Measurements from ENCODE around the gene SH3PXD2A.

- TF ChIP-seq POLR2AphosphoS5 (IDR thresholded peaks at IDR 0.05; ENCODE audit: low read depth, low read length) = no peak
- no peak for TF ChIP-seq POLR2A (IDR thresholded peaks at IDR 0.05; ENCODE audit: low read depth, low read length)
- TF ChIP-seq TAF1 (IDR thresholded peaks at IDR 0.05; ENCODE audit: borderline replicate concordance, low read depth, low read length) = no peak
These were observed 15.1 kb upstream of the SH3PXD2A start for GRCh38 chr10:103870516-103870915.
